ENCODE data around the gene EXOC3.

The EXOC3 gene

DNA sequence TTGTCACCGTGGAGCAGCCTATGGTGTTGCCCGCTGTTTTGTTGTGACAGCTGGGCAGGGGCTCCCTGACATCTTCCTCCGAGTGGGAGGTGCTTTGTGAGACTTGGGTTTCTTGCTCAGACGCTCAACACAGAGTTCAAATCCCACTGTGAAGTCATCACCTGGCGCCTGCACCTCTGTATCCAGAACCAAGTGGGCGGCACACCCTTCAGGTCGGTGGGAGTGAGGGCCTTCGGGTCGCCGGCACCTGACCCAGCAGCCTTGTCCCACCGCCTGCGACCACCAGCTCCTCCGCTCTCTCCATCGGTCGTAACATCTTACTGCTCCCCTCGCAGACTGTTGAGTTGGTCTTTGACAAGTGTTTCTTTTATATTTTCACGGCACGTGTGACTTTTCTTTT, 37.6 kb upstream of the EXOC3 start:
- no peak overlapping the region for H3K27ac ChIP-seq
- H3K4me1 ChIP-seq: peaks cover 0 to 7% (median 3%) of the 10 kb centered on the region in 4 donors
- H3K9me3 ChIP-seq: no peaks in the 10 kb centered on the region
- no peaks in the 10 kb centered on the region for H3K36me3 ChIP-seq
- intact Hi-C loops (cut with DNase I; ENCODE audit: low total_unique reads): no loop called here
- TF ChIP-seq, protein P1, sequence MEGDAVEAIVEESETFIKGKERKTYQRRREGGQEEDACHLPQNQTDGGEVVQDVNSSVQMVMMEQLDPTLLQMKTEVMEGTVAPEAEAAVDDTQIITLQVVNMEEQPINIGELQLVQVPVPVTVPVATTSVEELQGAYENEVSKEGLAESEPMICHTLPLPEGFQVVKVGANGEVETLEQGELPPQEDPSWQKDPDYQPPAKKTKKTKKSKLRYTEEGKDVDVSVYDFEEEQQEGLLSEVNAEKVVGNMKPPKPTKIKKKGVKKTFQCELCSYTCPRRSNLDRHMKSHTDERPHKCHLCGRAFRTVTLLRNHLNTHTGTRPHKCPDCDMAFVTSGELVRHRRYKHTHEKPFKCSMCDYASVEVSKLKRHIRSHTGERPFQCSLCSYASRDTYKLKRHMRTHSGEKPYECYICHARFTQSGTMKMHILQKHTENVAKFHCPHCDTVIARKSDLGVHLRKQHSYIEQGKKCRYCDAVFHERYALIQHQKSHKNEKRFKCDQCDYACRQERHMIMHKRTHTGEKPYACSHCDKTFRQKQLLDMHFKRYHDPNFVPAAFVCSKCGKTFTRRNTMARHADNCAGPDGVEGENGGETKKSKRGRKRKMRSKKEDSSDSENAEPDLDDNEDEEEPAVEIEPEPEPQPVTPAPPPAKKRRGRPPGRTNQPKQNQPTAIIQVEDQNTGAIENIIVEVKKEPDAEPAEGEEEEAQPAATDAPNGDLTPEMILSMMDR (IDR thresholded peaks at IDR 0.05): no peak
- H3K4me3 ChIP-seq: no peak overlapping the region
- H3K27me3 ChIP-seq: peaks cover 0 to 18% of the 10 kb centered on the region in 2 donors
- DNase-seq: peak in 1 of 2 donors; percentile 32

DNA sequence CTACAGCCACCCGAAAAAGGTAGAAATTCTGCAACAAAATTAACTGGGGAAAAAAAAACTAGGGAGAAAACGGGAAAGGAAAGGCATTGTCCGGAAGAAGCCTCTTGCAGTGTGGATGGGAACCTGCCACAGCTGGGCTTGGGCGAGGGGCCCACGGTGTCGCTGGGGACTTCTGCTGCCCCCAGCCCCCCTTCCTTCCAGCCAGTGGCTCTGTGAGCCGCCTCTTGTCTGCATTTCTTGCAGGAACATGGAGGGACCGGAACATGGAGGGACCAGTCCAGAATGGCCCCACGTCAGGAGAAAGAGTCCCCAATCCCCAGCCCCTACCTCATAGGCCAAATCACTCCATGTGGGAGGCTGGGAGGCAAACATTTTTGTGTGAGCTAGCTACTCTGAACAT, 36.9 kb upstream of the EXOC3 start:
- intact Hi-C loops (cut with DNase I; ENCODE audit: low total_unique reads): no loop called here
- TF ChIP-seq, protein P1 (IDR thresholded peaks at IDR 0.05): no peak
- Histone ChIP-seq H3K9me3 (no peaks in the 10 kb centered on the region), H3K4me1 (peaks cover 0 to under 1% (median under 1%) of the 10 kb centered on the region in 4 donors), H3K27ac (no peak overlapping the region), H3K36me3 (no peaks in the 10 kb centered on the region), H3K4me3 (no peak overlapping the region), H3K27me3 (peaks cover 0 to 14% of the 10 kb centered on the region in 2 donors)
- DNase-seq: no peak

DNA sequence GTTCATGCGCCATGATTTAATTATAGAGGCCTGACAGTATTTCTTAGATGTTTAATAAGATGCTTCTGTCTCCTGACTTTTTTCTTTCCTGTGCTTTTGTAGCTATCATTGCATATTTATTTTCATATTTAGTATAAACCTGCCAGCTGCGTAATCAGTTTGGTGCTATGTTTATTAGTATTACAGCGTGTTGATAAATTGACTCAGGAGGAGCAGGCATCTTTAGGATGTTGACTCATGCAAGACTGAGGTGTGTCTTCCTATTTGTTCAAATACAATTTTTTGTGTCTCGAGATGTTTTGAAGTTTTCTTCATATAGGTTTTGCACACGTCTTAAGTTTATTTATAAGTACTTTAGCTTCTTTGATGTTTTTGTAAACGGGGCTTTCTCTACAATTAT, 35.9 kb upstream of the EXOC3 start:
- Histone ChIP-seq H3K36me3 (no peaks in the 10 kb centered on the region), H3K27ac (no peak overlapping the region), H3K9me3 (no peaks in the 10 kb centered on the region), H3K4me1 (no peaks in the 10 kb centered on the region), H3K27me3 (peaks cover 0 to 5% of the 10 kb centered on the region in 2 donors), H3K4me3 (no peak overlapping the region)
- no peak for DNase-seq
- TF ChIP-seq, protein P1 (IDR thresholded peaks at IDR 0.05): no peak
- intact Hi-C loops (cut with DNase I; ENCODE audit: low total_unique reads): no loop called here

DNA sequence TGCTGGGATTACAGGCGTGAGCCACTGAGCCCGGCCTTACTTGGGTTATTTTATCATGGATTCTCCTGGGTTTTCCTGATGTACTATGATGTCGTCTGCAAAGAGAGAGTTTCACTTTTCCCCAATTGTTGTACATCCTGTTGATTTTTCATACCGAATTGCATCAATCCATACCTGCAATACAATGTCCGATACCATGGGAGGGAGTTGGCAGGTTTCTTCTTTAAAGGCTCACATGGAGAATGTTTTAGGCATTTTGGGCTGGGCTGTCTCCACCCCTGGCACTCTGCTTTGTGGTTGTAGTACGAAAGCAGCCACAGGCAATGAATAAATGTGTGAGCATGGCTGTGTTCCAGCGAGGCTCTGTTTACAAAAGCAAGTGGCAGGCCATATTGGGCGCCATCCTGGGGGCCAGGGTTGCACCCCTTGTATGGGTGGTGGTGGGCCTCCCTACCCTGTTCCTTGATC, 35.1 kb upstream of the EXOC3 start:
- Histone ChIP-seq H3K4me1 (no peaks in the 10 kb centered on the region), H3K27me3 (peaks cover 0 to 5% of the 10 kb centered on the region in 2 donors), H3K9me3 (no peaks in the 10 kb centered on the region), H3K4me3 (no peak overlapping the region), H3K27ac (no peak overlapping the region), H3K36me3 (no peaks in the 10 kb centered on the region)
- DNase-seq: peak in 1 of 2 donors; percentile 34
- intact Hi-C loops (cut with DNase I; ENCODE audit: low total_unique reads): no loop called here
- TF ChIP-seq, protein P1 (IDR thresholded peaks at IDR 0.05): no peak

DNA sequence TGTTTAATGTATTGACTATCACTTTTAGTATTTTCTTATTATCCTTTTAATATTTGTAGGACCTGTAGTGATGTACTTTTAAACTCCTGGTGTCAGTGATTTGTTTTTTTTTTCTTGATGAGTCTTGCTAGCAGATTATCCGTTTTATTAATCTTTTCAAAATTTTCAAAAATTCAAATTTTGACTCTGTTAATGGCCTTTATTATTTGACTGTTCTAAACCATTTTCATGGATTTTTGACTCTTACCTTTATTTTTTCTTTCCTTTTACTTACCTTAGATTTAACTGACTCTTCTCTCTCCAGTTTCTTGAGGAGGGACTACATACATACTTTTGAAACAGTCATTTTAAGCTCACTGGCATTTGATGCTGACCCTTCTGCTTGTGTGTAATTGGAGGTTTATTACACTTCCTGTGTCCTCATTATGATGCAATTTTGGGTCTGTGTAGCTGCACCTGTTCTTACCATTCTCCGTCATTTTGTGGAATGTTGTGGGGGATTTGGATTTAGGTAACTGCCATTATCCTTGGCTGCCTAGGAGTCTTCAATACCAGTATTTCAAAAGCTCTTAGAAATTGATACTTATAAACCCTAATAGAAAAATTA, 32.0 kb upstream of the EXOC3 start:
- intact Hi-C loops (cut with DNase I; ENCODE audit: low total_unique reads): no loop called here
- no peak for DNase-seq

More for the DNA sequence above, 32.0 kb upstream of the EXOC3 start:
- H3K4me1 ChIP-seq: peaks cover 0 to 13% (median 0%) of the 10 kb centered on the region in 4 donors
- H3K27me3 ChIP-seq: peaks cover 0 to 10% of the 10 kb centered on the region in 2 donors
- H3K36me3 ChIP-seq: no peaks in the 10 kb centered on the region
- H3K27ac ChIP-seq: no peak overlapping the region
- no peak overlapping the region for H3K4me3 ChIP-seq
- no peaks in the 10 kb centered on the region for H3K9me3 ChIP-seq
- TF ChIP-seq, protein P1 (IDR thresholded peaks at IDR 0.05): no peak
